ENCODE measurements around the gene FREM3.

FREM3 gene

GRCh38 chr4:143712155-143712550 is 11.7 kb upstream of the FREM3 start:
- H3K36me3 Mint-ChIP-seq (ENCODE audit: low read depth) = no peaks in the 10 kb centered on the region
- no peak for DNase-seq
- H3K27me3 Mint-ChIP-seq (ENCODE audit: low read depth, poor library complexity) = no peaks in the 10 kb centered on the region
- no peak overlapping the region for H3K27ac Mint-ChIP-seq
- H3K4me3 Mint-ChIP-seq = no peak overlapping the region
- H3K4me1 Mint-ChIP-seq = no peaks in the 10 kb centered on the region
- H3K9me3 Mint-ChIP-seq = peaks cover 12% of the 10 kb centered on the region
- no peak for TF ChIP-seq CTCF (IDR thresholded peaks at IDR 0.05)

GRCh38 chr4:143711543-143712154 is 11.2 kb upstream of the FREM3 start:
- peak; percentile 7 for TF ChIP-seq CTCF (IDR thresholded peaks at IDR 0.05)
- no peak overlapping the region for H3K27ac Mint-ChIP-seq

GRCh38 chr4:143701365-143701764 is 890 bp upstream of the FREM3 start:
- peaks cover 5% of the 10 kb centered on the region for H3K4me1 Mint-ChIP-seq
- H3K4me3 Mint-ChIP-seq = peak overlapping the region; percentile 81
- H3K27me3 Mint-ChIP-seq (ENCODE audit: low read depth, poor library complexity) = peaks cover 94% of the 10 kb centered on the region
- no peak overlapping the region for H3K27ac Mint-ChIP-seq
- peaks cover 8% of the 10 kb centered on the region for H3K9me3 Mint-ChIP-seq
- no peak for TF ChIP-seq CTCF (IDR thresholded peaks at IDR 0.05)
- H3K36me3 Mint-ChIP-seq (ENCODE audit: low read depth) = no peaks in the 10 kb centered on the region
- DNase-seq = no peak

More at GRCh38 chr4:143711543-143712154, 11.2 kb upstream of the FREM3 start:
- H3K27me3 Mint-ChIP-seq (ENCODE audit: low read depth, poor library complexity) = no peaks in the 10 kb centered on the region
- H3K36me3 Mint-ChIP-seq (ENCODE audit: low read depth) = no peaks in the 10 kb centered on the region
- no peaks in the 10 kb centered on the region for H3K4me1 Mint-ChIP-seq
- H3K4me3 Mint-ChIP-seq = no peak overlapping the region
- no peak for DNase-seq
- peaks cover 12% of the 10 kb centered on the region for H3K9me3 Mint-ChIP-seq

GRCh38 chr4:143700046-143700415 is 444 bp downstream of the FREM3 start:
- Mint-ChIP-seq H3K27ac (no peak overlapping the region), H3K27me3 (ENCODE audit: low read depth, poor library complexity) (peaks cover 96% of the 10 kb centered on the region), H3K36me3 (ENCODE audit: low read depth) (no peaks in the 10 kb centered on the region), H3K4me3 (peak overlapping the region; percentile 81), H3K4me1 (peaks cover 5% of the 10 kb centered on the region), H3K9me3 (peaks cover 8% of the 10 kb centered on the region)
- DNase-seq = peak; percentile 59
- no peak for TF ChIP-seq CTCF (IDR thresholded peaks at IDR 0.05)

- H3K4me1 Mint-ChIP-seq = peaks cover 5% of the 10 kb centered on the region
- peak overlapping the region; percentile 81 for H3K4me3 Mint-ChIP-seq
- no peak overlapping the region for H3K27ac Mint-ChIP-seq
- peaks cover 91% of the 10 kb centered on the region for H3K27me3 Mint-ChIP-seq (ENCODE audit: low read depth, poor library complexity)
- no peak for TF ChIP-seq CTCF (IDR thresholded peaks at IDR 0.05)
- H3K9me3 Mint-ChIP-seq = peaks cover 8% of the 10 kb centered on the region
- no peaks in the 10 kb centered on the region for H3K36me3 Mint-ChIP-seq (ENCODE audit: low read depth)
- no peak for DNase-seq
Measured at GRCh38 chr4:143699331-143700045, 987 bp downstream of the FREM3 start.

GRCh38 chr4:143693856-143694255 is 6.6 kb downstream of the FREM3 start:
- no peak for DNase-seq
- Mint-ChIP-seq H3K4me1 (no peaks in the 10 kb centered on the region), H3K4me3 (no peak overlapping the region), H3K9me3 (peaks cover 8% of the 10 kb centered on the region), H3K27ac (no peak overlapping the region), H3K36me3 (ENCODE audit: low read depth) (no peaks in the 10 kb centered on the region), H3K27me3 (ENCODE audit: low read depth, poor library complexity) (peaks cover 36% of the 10 kb centered on the region)
- no peak for TF ChIP-seq CTCF (IDR thresholded peaks at IDR 0.05)

Data from nephron progenitor cell (in vitro differentiated cells).